ENCODE measurements around the gene CLCN7. TPM values are rescaled to one million over a fixed set of nuclear protein-coding genes. Genes with fewer than 3 reads are reported as not detected.

The CLCN7 gene
- total RNA-seq, 1 donor from 2014 or later = 11.5 TPM

DNA sequence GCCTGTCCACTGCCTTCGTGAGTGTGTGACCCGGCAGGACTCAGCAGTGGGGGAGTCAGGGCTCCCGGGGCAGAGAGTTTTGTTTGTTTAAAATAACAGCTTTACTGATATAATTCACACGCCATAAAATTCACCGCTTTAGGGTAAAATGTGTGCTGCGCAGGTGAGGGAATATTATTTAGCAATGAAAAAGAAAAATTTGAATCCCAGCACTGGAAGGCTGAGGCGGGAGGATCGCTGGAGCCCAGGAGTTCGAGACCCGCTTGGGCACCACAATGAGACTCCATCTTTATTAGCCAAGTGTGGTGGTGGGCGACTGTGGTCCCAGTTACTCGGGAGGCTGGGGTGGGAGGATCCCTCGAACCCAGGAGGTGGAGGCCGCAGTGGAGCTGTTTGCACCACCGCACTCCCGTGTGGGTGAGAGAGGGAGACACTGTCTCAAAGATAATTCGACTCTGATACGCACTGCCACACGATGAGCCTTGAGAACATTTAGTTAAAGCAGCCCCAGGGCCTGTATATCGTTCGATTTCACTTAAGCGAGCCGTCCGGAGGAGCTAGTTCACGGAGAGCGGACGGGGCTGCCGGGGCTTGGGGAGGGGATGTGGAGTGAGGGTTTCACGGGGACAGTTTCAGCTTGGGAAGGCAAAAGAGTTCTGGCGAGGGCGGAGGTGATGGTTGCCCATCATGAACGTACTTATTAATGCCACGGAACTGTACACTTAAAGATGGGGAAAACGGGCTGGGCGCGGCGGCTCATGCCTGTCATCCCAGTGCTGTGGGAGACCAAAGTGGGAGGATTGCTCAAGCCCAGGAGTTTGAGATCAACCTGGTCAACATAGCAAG lies 28.5 kb upstream of the CLCN7 start:
- TF ChIP-seq, protein P1, sequence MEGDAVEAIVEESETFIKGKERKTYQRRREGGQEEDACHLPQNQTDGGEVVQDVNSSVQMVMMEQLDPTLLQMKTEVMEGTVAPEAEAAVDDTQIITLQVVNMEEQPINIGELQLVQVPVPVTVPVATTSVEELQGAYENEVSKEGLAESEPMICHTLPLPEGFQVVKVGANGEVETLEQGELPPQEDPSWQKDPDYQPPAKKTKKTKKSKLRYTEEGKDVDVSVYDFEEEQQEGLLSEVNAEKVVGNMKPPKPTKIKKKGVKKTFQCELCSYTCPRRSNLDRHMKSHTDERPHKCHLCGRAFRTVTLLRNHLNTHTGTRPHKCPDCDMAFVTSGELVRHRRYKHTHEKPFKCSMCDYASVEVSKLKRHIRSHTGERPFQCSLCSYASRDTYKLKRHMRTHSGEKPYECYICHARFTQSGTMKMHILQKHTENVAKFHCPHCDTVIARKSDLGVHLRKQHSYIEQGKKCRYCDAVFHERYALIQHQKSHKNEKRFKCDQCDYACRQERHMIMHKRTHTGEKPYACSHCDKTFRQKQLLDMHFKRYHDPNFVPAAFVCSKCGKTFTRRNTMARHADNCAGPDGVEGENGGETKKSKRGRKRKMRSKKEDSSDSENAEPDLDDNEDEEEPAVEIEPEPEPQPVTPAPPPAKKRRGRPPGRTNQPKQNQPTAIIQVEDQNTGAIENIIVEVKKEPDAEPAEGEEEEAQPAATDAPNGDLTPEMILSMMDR (IDR thresholded peaks at IDR 0.05) = no peak
- TF ChIP-seq EZH2phosphoT487 (IDR thresholded peaks at IDR 0.05) = no peak
- Mint-ChIP-seq H3K36me3 (peaks cover 7% of the 10 kb centered on the region), H3K4me3 (no peak overlapping the region), H3K4me1 (no peaks in the 10 kb centered on the region), H3K27me3 (ENCODE audit: insufficient read depth, low read depth) (no peaks in the 10 kb centered on the region), H3K9me3 (no peaks in the 10 kb centered on the region), H3K27ac (no peak overlapping the region)
- Histone ChIP-seq H3K4me2 (no peak overlapping the region), H4K20me1 (ENCODE audit: low read depth) (no peaks in the 10 kb centered on the region), H3K9me3 (ENCODE audit: low read depth) (no peaks in the 10 kb centered on the region), H3K27ac (no peak overlapping the region), H3K9ac (no peak overlapping the region), H2AFZ (replicated peaks) (no peak overlapping the region), H3K36me3 (no peaks in the 10 kb centered on the region), H3K27me3 (no peaks in the 10 kb centered on the region), H3F3A (ENCODE audit: low read depth) (no peaks in the 10 kb centered on the region), H3K4me3 (no peak overlapping the region), H3K4me1 (no peaks in the 10 kb centered on the region), H3K79me2 (ENCODE audit: low read depth) (no peaks in the 10 kb centered on the region)
- DNase-seq (ENCODE audit: low spot score) = no peak

DNA sequence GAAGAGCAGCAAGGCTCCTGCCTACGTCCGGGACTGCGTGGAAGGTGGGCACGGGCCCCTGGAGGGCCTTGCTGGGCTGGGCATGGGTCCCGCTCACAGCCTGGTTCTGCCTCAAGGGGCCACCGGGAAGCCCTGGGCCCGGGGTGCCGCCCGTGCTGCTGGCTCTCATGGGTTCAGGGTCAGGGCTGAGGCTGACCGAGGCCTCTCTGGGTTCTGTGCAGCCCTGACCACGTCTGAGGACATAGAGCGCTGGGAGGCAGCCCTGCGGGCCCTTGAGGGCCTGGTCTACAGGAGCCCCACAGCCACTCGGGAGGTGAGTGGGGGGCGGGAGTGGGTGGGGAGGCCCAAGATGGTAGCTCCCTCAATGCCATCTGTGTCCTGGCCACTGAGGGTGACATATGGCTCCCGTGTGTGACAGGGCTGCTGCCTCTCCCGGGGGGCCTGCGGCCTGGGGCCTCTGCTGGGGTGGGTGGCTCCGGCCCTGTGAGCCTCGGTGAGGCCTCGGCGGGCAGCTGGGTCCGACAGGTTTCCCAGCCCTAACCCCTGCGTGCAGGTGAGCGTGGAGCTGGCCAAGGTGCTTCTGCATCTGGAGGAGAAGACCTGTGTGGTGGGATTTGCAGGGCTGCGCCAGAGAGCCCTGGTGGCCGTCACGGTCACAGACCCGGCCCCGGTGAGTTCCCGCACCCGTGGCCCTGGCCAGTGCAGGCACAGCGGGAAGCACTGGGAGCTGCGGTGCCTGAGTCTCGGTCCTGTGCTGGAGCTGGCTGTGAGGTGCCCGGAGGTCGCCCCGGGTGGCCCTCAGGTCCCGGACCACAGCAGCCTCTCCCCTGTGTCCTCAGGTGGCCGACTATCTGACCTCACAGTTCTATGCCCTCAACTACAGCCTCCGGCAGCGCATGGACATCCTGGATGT lies 27.5 kb upstream of the CLCN7 start:
- H3K9ac ChIP-seq = no peak overlapping the region
- no peak overlapping the region for H3K27ac ChIP-seq
- Mint-ChIP-seq H3K4me3 (no peak overlapping the region), H3K27ac (no peak overlapping the region), H3K27me3 (ENCODE audit: insufficient read depth, low read depth) (no peaks in the 10 kb centered on the region), H3K9me3 (no peaks in the 10 kb centered on the region), H3K36me3 (peaks cover 9% of the 10 kb centered on the region), H3K4me1 (no peaks in the 10 kb centered on the region)
- no peaks in the 10 kb centered on the region for H3F3A ChIP-seq (ENCODE audit: low read depth)
- no peak overlapping the region for H3K4me2 ChIP-seq
- no peaks in the 10 kb centered on the region for H4K20me1 ChIP-seq (ENCODE audit: low read depth)
- no peaks in the 10 kb centered on the region for H3K79me2 ChIP-seq (ENCODE audit: low read depth)
- no peak overlapping the region for H3K4me3 ChIP-seq
- H2AFZ ChIP-seq (replicated peaks) = no peak overlapping the region
- H3K36me3 ChIP-seq = no peaks in the 10 kb centered on the region
- no peaks in the 10 kb centered on the region for H3K27me3 ChIP-seq
- H3K9me3 ChIP-seq (ENCODE audit: low read depth) = no peaks in the 10 kb centered on the region
- no peak for TF ChIP-seq EZH2phosphoT487 (IDR thresholded peaks at IDR 0.05)
- TF ChIP-seq EZH2 (IDR thresholded peaks at IDR 0.05) = no peak
- TF ChIP-seq, protein P1 (IDR thresholded peaks at IDR 0.05) = no peak
- DNase-seq (ENCODE audit: low spot score) = no peak
- H3K4me1 ChIP-seq = no peaks in the 10 kb centered on the region

DNA sequence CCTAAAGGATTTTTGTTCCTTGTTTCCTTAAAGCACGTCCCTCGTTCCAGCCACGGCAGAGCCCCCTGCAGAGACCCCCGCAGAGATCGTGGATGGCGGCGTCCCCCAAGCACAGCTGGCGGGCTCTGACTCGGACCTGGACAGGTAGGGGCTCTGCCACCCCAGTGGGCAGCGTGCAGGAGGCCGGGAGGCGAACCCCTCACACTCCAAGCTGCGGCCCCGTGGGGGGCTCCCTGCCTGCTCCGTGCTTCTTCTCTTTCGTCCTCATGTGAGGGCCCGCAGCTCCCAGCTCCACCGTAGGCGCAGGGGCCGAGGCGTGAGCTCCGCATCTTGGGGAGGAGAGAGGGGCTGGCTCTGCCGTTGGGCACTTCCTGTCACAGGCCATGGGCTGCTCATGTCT lies 26.8 kb upstream of the CLCN7 start:
- no peak overlapping the region for H3K27ac ChIP-seq
- H3K79me2 ChIP-seq (ENCODE audit: low read depth) = no peaks in the 10 kb centered on the region
- H3K36me3 ChIP-seq = no peaks in the 10 kb centered on the region
- no peaks in the 10 kb centered on the region for H3K4me1 Mint-ChIP-seq
- H3K27me3 Mint-ChIP-seq (ENCODE audit: insufficient read depth, low read depth) = no peaks in the 10 kb centered on the region
- no peaks in the 10 kb centered on the region for H4K20me1 ChIP-seq (ENCODE audit: low read depth)
- no peaks in the 10 kb centered on the region for H3K4me1 ChIP-seq
- TF ChIP-seq EZH2phosphoT487 (IDR thresholded peaks at IDR 0.05) (no peak), EZH2 (IDR thresholded peaks at IDR 0.05) (no peak)
- TF ChIP-seq, protein P1 (IDR thresholded peaks at IDR 0.05) = no peak
- H3K36me3 Mint-ChIP-seq = peaks cover 9% of the 10 kb centered on the region
- H3K4me3 Mint-ChIP-seq = no peak overlapping the region
- H3K9me3 Mint-ChIP-seq = no peaks in the 10 kb centered on the region
- H3K27ac Mint-ChIP-seq = no peak overlapping the region
- H3K4me3 ChIP-seq = no peak overlapping the region
- H3F3A ChIP-seq (ENCODE audit: low read depth) = no peaks in the 10 kb centered on the region
- no peaks in the 10 kb centered on the region for H3K27me3 ChIP-seq
- no peak for DNase-seq (ENCODE audit: low spot score)
- H3K9ac ChIP-seq = no peak overlapping the region
- no peak overlapping the region for H3K4me2 ChIP-seq
- H2AFZ ChIP-seq (replicated peaks) = no peak overlapping the region
- H3K9me3 ChIP-seq (ENCODE audit: low read depth) = no peaks in the 10 kb centered on the region

All from neural progenitor cell (in vitro differentiated cells).